NCI-H2171 treated with DMSO at 0.1 percent for 48 hours (cell line): ENCODE measurements around the gene BATF3.

Experiments used
- DNase-seq: peaks from one replicate; lab custom pipeline; 2025; lab: John Stamatoyannopoulos, UW

Gene BATF3

GRCh38 chr1:212684521-212685090 lies 15.0 kb downstream of the BATF3 start:
- no peak for DNase-seq

- DNase-seq = no peak
Measured at GRCh38 chr1:212684076-212684475, 15.6 kb downstream of the BATF3 start.

- no peak for DNase-seq
Measured at GRCh38 chr1:212683357-212683722, 16.3 kb downstream of the BATF3 start.

- no peak for DNase-seq
Measured at GRCh38 chr1:212680680-212681389, 18.8 kb downstream of the BATF3 start.

- DNase-seq = no peak
Measured at GRCh38 chr1:212678456-212679410, 20.9 kb downstream of the BATF3 start.

GRCh38 chr1:212677573-212677972 lies 22.1 kb downstream of the BATF3 start:
- no peak for DNase-seq

- no peak for DNase-seq
Measured at GRCh38 chr1:212677136-212677535, 22.5 kb downstream of the BATF3 start.

GRCh38 chr1:212675675-212676074 lies 24.0 kb downstream of the BATF3 start:
- no peak for DNase-seq

- no peak for DNase-seq
Measured at GRCh38 chr1:212674872-212675271, 24.8 kb downstream of the BATF3 start.

- peak; percentile 85 for DNase-seq
Measured at GRCh38 chr1:212671342-212672031, 28.2 kb downstream of the BATF3 start.

GRCh38 chr1:212670882-212671281 lies 28.8 kb downstream of the BATF3 start:
- DNase-seq = no peak

- no peak for DNase-seq
Measured at GRCh38 chr1:212670301-212670700, 29.3 kb downstream of the BATF3 start.

GRCh38 chr1:212669600-212669999 lies 30.0 kb downstream of the BATF3 start:
- DNase-seq = no peak

GRCh38 chr1:212669102-212669501 lies 30.5 kb downstream of the BATF3 start:
- no peak for DNase-seq

- DNase-seq = no peak
Measured at GRCh38 chr1:212668477-212668876, 31.2 kb downstream of the BATF3 start.

GRCh38 chr1:212667223-212668139 lies 32.2 kb downstream of the BATF3 start:
- peak; percentile 84 for DNase-seq

GRCh38 chr1:212666116-212666775 lies 33.4 kb downstream of the BATF3 start:
- DNase-seq = no peak

GRCh38 chr1:212665241-212666115 lies 34.2 kb downstream of the BATF3 start:
- peak; percentile 94 for DNase-seq

GRCh38 chr1:212664409-212665199 lies 35.0 kb downstream of the BATF3 start:
- peak; percentile 72 for DNase-seq
